Measurements from ENCODE around the gene PADI3.

DNA sequence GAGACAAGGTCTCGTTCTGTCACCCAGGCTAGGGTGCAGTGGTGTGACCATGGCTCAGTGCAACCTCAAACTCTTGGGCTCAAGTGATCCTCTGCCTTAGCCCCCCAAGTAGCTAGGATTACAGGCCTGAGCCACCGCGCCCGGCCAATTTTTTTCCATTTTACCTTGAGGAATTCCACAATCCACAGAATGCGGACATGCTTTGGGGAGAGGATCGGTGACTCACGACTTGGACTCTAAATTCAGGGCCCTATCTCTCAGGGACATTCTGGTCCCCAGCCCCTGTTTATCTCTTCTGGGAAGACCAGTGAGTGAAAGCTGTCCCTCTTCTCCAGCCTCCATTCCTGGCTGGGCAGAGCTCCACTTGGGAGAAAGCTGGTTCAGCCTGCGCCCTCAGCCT, 38.7 kb upstream of the PADI3 start:
- TF ChIP-seq POLR2A (IDR thresholded peaks at IDR 0.05) = no peak
- TF ChIP-seq, protein P1, sequence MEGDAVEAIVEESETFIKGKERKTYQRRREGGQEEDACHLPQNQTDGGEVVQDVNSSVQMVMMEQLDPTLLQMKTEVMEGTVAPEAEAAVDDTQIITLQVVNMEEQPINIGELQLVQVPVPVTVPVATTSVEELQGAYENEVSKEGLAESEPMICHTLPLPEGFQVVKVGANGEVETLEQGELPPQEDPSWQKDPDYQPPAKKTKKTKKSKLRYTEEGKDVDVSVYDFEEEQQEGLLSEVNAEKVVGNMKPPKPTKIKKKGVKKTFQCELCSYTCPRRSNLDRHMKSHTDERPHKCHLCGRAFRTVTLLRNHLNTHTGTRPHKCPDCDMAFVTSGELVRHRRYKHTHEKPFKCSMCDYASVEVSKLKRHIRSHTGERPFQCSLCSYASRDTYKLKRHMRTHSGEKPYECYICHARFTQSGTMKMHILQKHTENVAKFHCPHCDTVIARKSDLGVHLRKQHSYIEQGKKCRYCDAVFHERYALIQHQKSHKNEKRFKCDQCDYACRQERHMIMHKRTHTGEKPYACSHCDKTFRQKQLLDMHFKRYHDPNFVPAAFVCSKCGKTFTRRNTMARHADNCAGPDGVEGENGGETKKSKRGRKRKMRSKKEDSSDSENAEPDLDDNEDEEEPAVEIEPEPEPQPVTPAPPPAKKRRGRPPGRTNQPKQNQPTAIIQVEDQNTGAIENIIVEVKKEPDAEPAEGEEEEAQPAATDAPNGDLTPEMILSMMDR (IDR thresholded peaks at IDR 0.05 in 8 of 11, conservative IDR thresholded peaks at IDR 0.05 in 3 of 11) = no peak
- no peak for TF ChIP-seq POLR2AphosphoS5 (IDR thresholded peaks at IDR 0.05)

Data from spleen (tissue), 7 donors.